ENCODE results near the gene MDM2.
"Not testable (repeated sequence)": the region's sequence is repeated elsewhere in the genome, so short reads cannot be mapped to it uniquely, and the experiment has no call there.

The MDM2 gene

GRCh38 chr12:68827895-68828671 lies 20.1 kb downstream of the MDM2 start:
- DNase-seq (ENCODE audit: low spot score) = no peak

- DNase-seq (ENCODE audit: low spot score) = no peak
Observed at GRCh38 chr12:68828672-68829068, 20.7 kb downstream of the MDM2 start.

DNA sequence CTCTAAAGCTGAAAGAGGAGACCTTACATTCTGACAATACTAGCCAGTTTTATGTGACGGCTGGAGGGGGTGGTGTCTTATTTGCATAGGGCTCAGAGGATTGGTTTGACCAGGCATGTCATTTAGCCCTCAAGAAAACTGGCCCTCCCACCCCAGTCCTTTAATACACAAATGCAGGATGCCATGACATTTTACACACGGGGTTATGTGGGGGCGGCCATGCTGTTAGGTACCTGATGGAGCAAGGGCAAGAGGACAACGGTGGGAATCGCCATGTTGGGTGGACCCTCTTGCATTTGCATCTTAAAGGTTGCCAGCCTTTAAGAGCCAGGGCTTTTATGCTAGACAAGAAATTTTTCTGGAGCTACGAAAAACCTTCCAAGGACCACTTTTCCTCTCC lies 23.3 kb downstream of the MDM2 start:
- DNase-seq (ENCODE audit: low spot score) = peak; percentile 55

DNA sequence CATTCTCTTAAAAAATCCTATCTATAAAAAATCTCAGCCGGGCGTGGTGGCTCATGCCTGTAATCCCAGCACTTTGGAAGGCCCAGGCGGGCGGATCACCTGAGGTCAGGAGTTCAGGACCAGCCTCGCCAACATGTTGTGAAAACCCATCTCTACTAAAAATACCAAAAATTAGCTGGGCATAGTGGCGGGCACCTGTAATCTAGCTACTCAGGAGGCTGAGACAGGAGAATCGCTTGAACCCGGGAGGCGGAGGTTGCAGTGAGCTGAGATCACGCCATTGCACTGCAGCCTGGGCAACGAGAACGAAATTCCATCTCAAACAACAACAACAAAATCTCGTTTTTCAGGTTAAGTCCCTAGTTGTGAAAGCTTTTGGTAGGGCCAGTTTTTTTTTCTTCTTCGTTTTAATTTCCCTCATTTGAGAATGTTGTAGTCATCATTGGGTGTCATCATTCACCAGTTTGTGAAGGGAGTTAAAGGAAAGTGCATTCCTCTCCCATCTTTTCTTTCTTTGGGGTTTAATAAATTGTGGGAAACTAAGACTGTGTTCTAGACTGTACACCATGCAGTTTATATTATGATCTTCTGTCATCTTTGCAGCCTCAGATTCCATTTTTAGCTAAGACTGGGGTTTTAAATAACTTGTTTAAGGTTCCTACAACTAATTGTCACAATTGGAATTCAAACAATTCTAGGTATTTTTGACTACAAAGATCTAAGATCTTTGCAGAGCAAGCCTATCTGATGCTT lies 23.9 kb downstream of the MDM2 start:
- no peak for DNase-seq (ENCODE audit: low spot score)

GRCh38 chr12:68832504-68832867 lies 24.5 kb downstream of the MDM2 start:
- DNase-seq (ENCODE audit: low spot score) = no peak

GRCh38 chr12:68833508-68833907 lies 25.5 kb downstream of the MDM2 start:
- no peak for DNase-seq (ENCODE audit: low spot score)

- DNase-seq (ENCODE audit: low spot score) = peak; percentile 31
Observed at GRCh38 chr12:68835333-68835908, 27.4 kb downstream of the MDM2 start.

DNA sequence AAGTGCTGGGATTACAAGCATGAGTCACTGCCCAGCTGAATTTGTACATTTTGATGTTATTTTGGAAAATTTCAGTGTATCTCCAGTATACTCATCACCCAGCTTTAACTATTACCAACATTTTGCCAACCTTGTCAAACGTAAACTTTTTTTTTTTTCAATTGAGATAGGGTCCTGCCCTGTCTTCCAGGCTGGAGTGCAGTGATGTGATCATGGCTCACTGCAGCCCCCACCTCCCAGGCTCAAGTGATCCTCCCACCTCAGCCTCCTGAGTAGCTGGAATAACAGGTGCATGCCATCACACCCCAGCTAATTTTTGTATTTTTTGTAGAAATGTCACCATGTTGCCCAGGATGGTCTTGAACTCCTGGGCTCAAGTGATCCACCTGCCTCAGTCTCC lies 29.2 kb downstream of the MDM2 start:
- no peak for DNase-seq (ENCODE audit: low spot score)

DNA sequence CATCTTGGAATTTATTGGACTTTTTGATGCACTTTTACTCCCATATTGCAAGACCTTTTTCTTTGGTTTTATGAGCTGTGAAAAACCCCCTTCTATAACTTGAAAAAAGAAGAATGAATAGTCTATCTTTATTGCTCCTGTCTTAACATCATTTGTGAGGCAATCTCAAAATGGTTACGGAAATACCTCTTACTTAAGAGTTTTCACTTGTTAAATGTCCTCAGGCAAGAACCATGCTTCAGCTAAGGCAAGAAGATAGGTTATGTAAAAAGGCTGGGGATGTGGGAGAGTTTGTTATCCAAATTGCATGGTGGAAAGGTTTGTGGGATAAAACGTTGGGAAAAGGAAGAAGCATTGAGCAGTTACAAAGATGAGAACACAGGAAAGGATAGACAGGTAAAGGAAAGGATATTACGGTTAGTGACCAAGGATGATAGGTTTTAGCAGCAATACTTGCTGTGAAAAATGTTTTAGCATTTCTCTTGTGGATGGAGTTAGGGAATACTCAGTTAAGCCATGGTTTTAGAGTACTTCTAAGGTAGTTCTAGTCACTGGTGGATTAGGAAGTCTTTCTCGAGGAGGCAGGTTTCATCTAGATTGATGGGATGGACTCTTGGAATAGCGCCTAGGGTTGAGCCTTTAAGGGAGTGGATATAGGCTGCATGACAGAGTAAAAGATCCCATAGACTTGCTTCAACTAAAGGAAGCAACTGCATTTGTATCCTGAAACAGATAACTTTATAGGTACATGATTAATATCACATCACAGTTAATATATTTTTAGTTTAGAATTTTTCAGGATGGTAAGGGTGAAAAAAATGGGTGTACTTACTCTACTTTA lies 30.3 kb downstream of the MDM2 start:
- no peak for DNase-seq (ENCODE audit: low spot score)

- no peak for DNase-seq (ENCODE audit: low spot score)
Observed at GRCh38 chr12:68839183-68840147, 31.5 kb downstream of the MDM2 start.

GRCh38 chr12:68841175-68841574 lies 33.2 kb downstream of the MDM2 start:
- not testable (repeated sequence) for DNase-seq (ENCODE audit: low spot score)

DNA sequence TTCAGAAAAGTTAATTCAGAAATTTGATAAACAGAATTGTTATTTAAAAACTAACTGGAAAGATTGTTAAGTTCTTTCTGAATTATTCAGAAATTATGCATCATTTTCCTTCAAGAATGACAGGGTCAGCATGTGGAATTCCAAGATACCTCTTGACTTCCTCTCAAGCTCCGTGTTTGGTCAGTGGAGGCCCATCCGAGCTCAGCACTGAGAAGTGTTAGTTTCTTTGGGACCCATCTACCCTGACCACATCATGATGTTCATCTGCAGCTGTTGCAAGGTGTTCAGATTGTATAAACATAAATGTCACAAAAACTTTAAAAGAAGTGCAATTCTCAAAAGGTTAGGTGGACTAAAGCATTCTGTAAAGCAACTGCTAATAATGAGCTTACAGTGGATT lies 33.7 kb downstream of the MDM2 start:
- no peak for DNase-seq (ENCODE audit: low spot score)

GRCh38 chr12:68842123-68842522 lies 34.1 kb downstream of the MDM2 start:
- no peak for DNase-seq (ENCODE audit: low spot score)

- no peak for DNase-seq (ENCODE audit: low spot score)
Observed at GRCh38 chr12:68842784-68843567, 35.0 kb downstream of the MDM2 start.

GRCh38 chr12:68844318-68844745 lies 36.4 kb downstream of the MDM2 start:
- DNase-seq (ENCODE audit: low spot score) = no peak

GRCh38 chr12:68844788-68845695 lies 37.1 kb downstream of the MDM2 start:
- DNase-seq (ENCODE audit: low spot score) = no peak

GRCh38 chr12:68846811-68847210 lies 38.8 kb downstream of the MDM2 start:
- no peak for DNase-seq (ENCODE audit: low spot score)

DNA sequence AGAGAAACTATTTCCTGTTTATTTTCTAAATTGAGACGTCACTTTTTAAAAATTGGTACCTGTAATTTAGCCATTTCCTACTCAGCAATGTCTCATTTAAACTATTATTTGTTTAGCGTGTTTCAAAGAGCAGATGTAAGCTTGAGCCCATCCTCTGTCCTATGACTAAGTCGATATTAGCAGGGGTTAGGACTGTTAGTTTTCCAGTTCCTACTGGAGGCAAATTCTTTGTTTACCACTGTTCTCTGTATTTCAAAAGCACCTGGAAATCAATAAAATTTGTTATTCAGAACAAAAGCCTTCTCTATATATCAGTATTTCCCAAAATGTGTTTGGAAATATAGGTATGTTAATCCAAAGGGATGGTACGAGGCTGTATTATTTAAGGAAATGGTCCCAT lies 42.4 kb downstream of the MDM2 start:
- no peak for DNase-seq (ENCODE audit: low spot score)
